ENCODE data around the gene ARL14EP.

- TF ChIP-seq EP300 (IDR thresholded peaks at IDR 0.05) (no peak), CEBPB (IDR thresholded peaks at IDR 0.05) (no peak), NFE2L2 (conservative IDR thresholded peaks at IDR 0.05; ENCODE audit: low read length) (no peak), CTCF (IDR thresholded peaks at IDR 0.05) (no peak), ESRRA (IDR thresholded peaks at IDR 0.05; ENCODE audit: borderline replicate concordance, low read length) (no peak), CHD2 (IDR thresholded peaks at IDR 0.05; ENCODE audit: low read length, partially characterized antibody) (no peak), RAD21 (conservative IDR thresholded peaks at IDR 0.05 in 1 of 2, IDR thresholded peaks at IDR 0.05 in 1 of 2) (no peak), RCOR1 (IDR thresholded peaks at IDR 0.05; ENCODE audit: low read depth, low read length) (no peak), POLR2A (IDR thresholded peaks at IDR 0.05; ENCODE audit: low read length) (no peak), CBX2 (IDR thresholded peaks at IDR 0.05; ENCODE audit: borderline replicate concordance, low read depth) (no peak)
- TF ChIP-seq, protein P1, sequence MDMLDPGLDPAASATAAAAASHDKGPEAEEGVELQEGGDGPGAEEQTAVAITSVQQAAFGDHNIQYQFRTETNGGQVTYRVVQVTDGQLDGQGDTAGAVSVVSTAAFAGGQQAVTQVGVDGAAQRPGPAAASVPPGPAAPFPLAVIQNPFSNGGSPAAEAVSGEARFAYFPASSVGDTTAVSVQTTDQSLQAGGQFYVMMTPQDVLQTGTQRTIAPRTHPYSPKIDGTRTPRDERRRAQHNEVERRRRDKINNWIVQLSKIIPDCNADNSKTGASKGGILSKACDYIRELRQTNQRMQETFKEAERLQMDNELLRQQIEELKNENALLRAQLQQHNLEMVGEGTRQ (IDR thresholded peaks at IDR 0.05), result no peak
Measured at GRCh38 chr11:30381879-30382278, 59.0 kb downstream of the ARL14EP start.
